ENCODE results near the gene RIPK1.

Gene RIPK1

DNA sequence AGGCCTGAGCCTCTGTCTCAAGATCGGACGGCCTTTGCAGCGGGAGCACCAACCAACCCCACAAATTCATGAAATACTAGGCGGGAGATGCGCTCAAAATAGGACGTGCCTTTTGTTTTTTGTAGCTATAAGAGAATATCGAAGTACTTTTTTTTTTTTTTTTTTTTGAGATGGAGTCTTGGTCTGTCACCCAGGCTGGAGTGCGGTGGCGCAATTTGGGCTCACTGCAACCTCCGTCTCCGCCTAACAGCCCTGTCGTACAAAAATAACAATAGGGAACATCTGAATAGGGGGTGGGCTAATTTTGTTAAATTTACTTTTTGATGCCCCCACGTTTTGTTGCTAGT, 94.9 kb downstream of the RIPK1 start:
- DNase-seq (ENCODE audit: low read depth), result no peak

DNA sequence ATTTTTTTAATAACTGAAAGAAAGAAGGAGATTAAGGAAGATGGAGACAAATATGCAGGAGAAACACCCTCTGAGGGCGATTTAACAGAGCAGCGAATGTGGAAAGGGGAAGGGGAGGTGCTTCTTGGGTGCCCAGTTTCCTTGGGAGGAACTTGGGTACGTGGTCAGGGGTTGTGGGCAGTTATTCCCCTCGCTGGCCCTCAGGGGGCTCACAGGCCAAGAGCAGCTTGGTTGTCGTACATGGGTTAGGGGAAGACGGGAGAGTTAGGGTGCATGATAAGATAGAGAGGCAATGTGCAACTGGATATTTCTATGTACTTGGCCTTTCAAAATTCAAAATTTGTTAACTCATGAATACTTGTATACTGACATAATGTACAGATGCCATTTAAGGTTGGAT, 96.1 kb downstream of the RIPK1 start:
- no peak for DNase-seq (ENCODE audit: low read depth)

Data from stromal cell of bone marrow (primary cell).